IPS-NIHi7 (cell line): ENCODE results near the gene CRADD.
"Not testable (repeated sequence)": the region's sequence is repeated elsewhere in the genome, so short reads cannot be mapped to it uniquely, and the experiment has no call there.

Source experiments
- DNase-seq: peaks from one replicate; pipeline ENCODE4 v3.0.0; 2012; ENCODE audit warnings: mixed read lengths; ENCODE audit errors: extremely low spot score

The CRADD gene

DNA sequence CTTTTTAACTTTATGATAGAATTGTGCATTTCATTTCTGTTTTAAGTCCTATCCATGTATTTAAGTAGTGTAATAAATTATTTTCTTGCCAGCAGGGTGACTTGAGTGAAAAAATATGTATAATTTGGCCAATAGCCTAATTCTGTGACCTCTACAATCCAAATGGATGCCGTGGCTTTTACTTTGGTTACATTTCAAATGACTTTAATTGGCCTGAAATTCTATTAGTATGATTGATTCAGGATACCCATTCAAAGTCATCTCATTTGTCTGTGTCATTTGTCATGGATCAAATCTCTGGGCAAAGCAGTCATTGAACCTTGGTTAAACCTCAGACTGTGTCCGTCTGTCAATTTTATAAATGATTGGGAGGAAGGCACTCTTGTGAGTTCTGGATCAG lies 29.6 kb downstream of the CRADD start:
- DNase-seq, result no peak

DNA sequence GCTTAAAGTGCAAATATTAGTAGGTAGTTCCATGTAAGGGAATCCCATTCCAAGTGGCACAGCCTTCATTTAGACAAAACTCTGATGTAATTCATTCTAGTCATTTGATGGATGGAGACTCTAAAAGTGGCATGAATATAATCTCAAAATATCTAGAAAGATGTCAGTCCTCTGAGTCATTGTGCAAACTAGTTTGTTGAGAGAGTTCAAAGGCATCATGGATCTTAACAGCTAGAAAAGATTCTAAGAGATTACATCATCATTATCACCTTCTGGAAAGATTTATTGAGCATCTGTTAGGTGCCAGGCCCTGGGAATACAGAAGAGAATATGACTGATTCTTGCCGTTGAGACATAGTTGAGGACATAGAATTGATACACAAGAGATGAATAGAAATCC lies 30.7 kb downstream of the CRADD start:
- no peak for DNase-seq

DNA sequence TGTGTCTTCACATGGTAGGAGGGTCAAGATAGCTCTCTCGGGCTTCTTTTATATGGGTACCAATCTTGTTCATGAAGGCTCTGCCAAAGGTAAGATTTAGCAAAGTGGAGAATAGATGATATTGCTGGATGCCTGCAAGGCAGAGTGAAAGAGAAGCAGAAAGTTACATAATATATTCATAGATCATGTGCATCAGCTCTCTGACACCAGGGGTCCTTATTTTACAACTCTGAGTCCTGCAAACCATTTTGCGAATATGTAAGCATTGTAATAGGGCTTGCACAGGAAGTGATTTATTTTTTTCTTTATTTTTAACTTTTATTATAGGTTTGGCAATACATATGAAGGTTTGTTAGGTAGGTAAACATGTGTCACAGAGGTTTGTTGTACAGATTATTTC lies 31.8 kb downstream of the CRADD start:
- DNase-seq, result no peak

- no peak for DNase-seq
Observed at GRCh38 chr12:93709386-93709785, 32.2 kb downstream of the CRADD start.

GRCh38 chr12:93710574-93710926 lies 33.4 kb downstream of the CRADD start:
- DNase-seq, result no peak

DNA sequence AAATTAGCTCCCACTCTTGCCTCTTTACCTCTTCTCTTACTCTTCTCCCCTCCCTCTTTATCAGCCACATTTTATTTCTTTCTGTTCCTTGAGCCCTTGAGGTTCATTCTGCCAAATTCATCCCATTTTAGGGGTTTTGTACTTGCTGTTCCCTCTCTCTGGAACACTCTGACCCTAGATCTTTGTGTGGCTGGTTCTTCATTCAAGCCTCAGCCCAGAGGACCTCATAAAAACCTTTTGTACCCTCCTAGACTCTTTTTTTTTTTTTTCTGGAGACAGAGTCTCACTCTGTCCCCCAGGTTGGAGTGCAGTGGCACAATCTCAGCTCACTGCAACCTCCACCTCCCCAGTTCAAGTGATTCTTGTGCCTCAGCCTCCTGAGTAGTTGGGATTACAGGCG lies 34.3 kb downstream of the CRADD start:
- DNase-seq, result not testable (repeated sequence)

- DNase-seq, result no peak
Observed at GRCh38 chr12:93712200-93712599, 35.0 kb downstream of the CRADD start.

DNA sequence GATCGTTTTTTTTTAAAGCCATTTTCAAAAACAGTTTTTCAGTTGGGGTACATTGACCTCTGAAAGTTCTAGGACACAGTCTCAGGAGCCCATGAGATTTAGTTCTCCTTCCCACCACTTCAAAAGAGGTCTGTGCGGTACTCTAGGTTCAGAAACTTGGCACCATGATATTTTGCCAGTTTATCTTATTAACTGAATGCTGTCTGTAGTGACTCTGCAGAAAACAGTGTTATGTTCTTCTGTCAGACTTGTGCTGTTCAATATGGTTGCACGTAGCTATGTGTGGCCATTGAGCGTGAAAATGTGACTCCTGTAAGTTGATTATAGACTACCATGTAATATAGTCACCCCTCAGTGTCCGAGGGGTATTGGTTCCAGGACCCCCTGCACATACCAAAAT lies 35.9 kb downstream of the CRADD start:
- no peak for DNase-seq

GRCh38 chr12:93713800-93714199 lies 36.6 kb downstream of the CRADD start:
- no peak for DNase-seq

DNA sequence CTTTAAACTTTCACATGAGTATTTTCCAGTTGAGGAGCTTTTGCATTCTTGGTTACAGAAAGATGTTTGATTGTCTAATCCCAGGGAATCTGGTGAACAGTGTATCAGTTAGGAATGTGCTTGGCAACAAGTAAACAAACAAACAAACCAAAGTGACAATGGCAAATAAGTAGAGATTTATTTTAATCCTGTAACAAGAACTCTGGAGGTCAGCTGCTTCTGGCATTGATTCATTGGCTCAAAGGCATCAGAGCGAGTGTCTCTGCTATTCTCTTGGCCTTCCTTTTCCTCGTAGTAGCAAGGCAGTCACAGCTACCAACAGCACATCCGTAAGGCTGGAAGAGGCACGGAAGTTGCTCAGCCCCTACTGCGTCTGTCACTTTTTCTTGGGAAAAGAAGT lies 37.2 kb downstream of the CRADD start:
- no peak for DNase-seq

- no peak for DNase-seq
Observed at GRCh38 chr12:93719710-93720109, 42.5 kb downstream of the CRADD start.

DNA sequence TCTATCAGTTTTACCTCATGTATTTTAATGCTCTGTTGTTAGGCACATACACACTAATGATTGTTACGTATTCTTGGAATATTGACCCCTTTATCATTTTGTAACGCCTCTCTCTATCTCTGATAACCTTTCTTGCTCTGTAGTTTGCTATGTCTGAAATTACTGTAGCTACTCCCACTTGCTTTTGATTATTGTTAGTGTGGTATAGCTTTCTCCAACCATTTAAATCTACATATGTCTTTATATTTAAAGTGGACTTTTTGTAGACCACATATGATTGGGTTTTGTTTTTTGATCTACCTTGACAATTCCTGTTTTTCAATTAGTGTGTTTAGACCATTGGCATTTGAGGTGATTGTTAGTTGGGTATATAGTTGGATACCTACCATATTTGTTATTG lies 43.4 kb downstream of the CRADD start:
- no peak for DNase-seq

DNA sequence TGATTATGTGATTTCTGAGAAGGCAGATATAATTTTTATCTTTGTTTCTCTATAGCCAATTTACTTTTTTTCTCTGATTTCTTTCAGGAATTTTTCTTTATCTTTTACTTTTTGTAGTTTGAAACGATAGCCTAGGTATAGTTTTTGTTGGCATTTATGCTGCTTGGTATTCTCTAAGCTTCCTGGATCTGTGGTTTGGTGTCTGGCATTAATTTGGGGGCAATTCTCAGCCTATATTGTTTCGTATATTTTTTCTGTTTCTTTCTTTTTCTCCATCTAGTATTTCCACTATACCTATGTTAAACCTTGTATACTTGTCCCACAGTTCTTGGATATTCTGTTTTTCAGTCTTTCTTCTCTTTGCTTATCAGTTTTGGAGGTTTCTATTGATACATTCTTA lies 45.0 kb downstream of the CRADD start:
- no peak for DNase-seq

DNA sequence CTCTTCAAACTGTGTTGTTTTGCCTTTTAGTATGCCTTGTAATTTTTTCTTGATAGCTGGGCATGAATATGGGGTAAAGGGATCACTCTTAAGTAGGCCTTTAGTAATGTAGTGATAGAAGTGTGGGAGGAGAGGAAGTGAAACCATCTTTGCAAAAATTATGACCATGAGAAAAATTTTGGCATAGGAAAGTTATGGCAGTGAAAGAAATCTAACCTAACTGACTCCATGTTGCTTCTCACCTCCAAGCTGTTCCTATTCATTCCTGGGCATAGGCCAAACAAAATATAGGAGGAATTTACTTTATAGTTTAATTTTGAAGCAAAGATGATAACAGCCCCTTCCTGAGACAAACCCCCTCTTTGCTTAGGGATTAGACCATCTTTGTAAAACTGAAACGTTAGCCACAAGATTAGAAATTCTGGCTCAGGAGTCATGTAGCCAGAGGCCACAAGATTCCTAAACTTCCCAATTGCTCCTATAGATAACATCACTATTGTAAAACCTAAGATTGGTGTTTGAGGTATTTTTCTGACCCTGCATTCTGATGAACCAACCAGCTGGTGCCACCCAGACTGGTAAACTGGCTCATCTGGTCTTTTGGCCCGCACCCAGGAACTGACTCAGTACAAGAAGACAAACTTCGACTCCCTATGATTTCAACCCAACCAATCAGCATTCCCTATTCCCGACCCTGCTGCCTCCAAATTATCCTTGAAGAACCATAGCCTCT lies 45.8 kb downstream of the CRADD start:
- DNase-seq, result no peak

DNA sequence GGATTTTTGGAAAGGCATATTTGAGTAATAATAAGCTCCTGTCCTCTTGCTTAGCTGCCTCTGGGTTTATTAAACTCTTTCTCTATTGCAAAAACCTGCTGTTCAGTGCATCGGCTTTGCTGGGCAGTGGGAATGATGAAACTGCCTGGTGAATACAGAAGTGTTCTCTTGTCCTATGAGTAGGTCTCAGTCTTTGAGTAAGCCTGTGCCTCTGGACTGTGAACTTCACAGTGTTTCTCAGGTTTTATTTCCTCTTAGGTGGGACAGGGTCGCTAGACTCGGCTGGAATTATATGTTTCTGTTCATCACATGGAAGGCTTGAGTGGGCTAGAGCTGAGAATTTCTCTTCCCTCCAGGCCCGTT lies 46.4 kb downstream of the CRADD start:
- DNase-seq, result no peak

DNA sequence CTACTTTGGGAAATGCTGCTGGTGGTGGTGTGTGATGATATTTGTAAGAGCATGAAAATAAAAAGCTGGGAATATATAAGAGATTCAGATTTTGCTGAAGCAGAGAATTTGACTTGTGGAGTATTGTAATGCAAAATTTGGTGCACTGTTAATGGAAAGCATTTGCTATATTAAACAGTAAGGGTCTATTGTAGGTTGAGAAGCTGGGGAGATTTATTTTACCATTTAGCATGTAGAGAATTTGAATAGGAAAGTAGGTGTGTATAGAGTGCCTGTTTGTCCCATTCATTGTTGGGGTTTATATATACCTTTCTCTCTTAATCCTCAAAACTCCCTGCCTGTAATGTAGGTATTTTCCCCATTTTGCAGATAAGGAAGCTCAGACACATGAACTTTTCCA lies 48.4 kb downstream of the CRADD start:
- DNase-seq, result no peak

DNA sequence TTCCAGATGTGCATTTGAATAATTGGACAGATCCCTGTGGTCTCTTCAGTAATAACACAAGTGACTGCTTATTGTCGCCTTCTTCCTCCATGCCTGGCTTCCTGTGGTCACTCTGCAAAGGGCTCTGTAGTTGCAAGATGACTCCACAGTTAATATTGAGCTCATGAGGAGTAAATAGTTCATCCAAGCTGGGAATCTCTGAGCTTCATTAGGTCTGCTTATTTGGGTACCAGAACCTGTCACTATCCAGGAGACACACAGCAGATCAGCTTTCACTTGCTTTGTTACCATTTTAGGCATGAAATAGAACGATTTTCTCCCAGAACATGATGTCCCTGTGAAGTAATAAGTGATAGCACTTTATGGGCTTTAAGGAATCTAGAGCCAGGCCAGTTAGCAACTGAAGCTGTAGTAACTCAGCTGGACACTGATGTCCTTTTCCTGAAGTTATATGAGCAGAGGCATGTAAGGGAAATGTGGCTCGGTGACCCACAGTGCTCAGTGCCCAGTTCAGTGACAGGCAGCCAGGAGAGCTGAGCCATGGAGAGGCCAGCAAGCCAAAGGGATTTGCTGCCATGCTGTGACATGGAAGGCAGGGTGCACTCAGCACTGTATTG lies 50.1 kb downstream of the CRADD start:
- no peak for DNase-seq

DNA sequence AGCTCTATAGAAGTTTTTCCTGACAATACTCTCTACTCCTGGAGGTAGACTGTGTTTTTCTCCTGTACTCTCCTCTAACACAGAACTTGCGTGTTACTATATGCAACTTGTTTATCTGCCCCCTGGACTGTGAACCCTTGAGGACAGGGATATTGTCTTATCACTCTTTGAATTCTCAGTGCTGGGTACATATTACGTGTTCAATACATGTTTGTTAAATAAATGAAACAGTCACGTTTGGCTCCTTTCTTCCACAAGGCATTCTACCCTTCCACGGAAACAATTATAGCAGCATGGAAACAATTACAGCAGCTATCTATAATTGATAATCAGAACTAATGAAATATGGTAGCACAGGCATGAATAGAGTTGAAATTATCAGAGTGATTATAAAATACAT lies 50.7 kb downstream of the CRADD start:
- no peak for DNase-seq

DNA sequence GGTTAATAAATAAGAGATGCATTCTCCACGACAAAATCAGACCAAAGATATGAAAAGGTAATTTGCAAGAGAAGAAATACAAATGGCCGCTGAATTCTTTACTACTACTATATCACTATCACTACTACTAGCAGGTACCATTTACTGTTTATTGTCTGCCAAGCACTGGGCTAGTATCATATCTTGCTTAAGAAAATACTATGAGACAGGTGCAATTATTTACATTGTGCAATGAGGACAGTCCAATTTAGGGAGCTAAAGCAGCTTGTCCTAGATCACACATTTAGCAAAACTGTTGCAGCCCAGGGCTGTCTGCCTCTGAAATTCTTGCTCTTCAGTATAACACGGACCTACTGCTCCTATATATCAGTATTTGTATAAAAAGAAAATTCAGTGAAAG lies 52.8 kb downstream of the CRADD start:
- no peak for DNase-seq

DNA sequence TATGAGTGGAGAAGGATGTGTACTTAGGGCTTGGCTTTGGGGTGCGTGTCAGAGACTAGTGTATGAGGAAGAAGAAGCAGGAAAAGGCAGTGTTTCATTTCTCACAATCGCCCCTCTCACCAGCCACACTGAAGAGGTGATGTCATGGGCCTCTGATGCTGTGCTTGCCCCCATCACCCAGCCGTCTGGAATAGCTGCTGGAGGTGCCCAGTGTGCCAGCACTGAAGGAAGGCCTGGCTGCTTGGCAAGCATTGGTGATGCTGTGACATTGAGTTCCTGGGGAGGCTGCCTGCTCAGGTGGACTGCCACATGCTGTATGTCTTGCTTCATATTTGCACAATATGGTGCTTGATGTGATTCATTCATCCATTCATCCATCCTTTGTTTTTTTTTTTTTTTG lies 56.2 kb downstream of the CRADD start:
- no peak for DNase-seq

DNA sequence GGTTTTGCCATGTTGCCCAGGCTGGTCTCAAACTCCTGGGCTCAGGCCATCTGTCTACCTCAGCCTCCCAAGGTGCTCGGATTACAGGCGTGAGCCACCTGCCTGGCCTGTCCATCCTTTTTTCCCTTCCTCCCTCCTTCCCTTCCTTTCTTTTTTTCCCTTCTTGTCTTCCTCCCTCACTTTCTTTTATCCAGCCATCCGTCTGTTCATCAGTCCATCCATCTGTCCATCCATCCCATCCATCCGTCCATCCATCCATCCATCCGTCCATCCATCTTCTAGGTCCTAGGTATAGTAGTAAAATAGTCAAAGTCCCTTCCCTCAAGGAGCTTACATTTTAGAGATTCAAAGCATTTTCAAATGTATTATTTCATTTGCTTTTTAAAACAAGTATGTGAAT lies 56.8 kb downstream of the CRADD start:
- no peak for DNase-seq

DNA sequence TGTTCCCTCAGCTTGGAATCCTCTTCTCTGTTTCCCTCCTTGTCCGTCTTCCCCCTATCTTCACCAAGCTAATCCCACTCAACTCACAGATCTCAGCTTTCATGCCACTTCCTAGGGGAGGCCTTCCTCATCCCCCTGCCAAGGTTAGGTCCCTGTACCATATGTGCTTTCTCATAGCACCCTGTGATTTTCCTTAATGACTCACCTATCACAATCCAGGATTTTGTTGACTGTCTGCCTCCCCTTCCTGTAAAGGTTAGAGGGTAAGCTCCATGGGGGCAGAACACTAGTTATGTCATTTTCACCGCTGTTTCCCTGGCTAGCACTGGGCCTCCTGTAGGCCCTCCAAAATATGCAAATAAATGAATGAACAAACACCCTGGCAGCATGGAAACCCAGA lies 57.6 kb downstream of the CRADD start:
- no peak for DNase-seq

DNA sequence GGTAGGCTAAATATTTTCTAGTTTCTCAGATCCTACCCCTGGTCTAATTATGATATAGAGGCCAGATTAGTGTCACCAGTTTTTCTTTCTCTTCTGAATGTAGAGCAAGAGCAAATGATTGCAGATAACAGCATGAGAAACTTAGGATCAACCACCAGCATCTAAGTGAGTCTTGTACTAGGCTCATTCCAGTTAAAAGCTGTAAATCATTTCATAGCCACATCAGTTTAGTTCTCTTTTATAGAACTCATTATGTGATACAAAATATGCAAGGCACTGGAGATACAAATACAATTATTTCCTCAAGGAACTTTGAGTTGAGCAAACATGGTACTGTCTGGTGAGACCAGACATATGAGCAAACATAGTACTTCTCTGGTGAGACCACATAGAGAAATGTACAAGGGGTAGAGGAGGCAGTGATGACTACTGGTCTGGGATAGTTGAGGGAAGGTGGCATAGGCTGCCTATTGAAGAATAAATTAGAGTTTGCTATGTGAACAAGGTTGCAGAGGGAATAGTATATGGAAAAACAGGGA lies 59.5 kb downstream of the CRADD start:
- no peak for DNase-seq
